Astrocyte of the spinal cord (primary cell): Measurements from ENCODE around the gene ZNF10.

ENCODE experiments used
- DNase-seq: peaks from one replicate; pipeline ENCODE4 v3.0.0; 2011; ENCODE audit warnings: low read depth, low spot score
- H3K4me3 ChIP-seq: 2 replicates; pipeline ENCODE4 v1.5.1; 2011; ENCODE audit warnings: low read depth, mild to moderate bottlenecking, low read length, moderate library complexity
- in situ Hi-C: cut with HindIII; loops from 2 replicates; pipeline ENCODE4 v1.10.0; 2017; ENCODE audit warnings: low sequenced_read_pairs
- TF ChIP-seq, protein P1 (sequence below): IDR thresholded peaks from 2 replicates; pipeline ENCODE4 v1.5.1; 2012; ENCODE audit warnings: low read depth, mild to moderate bottlenecking, low read length, inconsistent platforms

Gene ZNF10

GRCh38 chr12:133204264-133204603 lies 73.8 kb downstream of the ZNF10 start:
- no peak overlapping the region for H3K4me3 ChIP-seq
- no peak for DNase-seq
- in situ Hi-C loops: no loop called here
- TF ChIP-seq, protein P1, sequence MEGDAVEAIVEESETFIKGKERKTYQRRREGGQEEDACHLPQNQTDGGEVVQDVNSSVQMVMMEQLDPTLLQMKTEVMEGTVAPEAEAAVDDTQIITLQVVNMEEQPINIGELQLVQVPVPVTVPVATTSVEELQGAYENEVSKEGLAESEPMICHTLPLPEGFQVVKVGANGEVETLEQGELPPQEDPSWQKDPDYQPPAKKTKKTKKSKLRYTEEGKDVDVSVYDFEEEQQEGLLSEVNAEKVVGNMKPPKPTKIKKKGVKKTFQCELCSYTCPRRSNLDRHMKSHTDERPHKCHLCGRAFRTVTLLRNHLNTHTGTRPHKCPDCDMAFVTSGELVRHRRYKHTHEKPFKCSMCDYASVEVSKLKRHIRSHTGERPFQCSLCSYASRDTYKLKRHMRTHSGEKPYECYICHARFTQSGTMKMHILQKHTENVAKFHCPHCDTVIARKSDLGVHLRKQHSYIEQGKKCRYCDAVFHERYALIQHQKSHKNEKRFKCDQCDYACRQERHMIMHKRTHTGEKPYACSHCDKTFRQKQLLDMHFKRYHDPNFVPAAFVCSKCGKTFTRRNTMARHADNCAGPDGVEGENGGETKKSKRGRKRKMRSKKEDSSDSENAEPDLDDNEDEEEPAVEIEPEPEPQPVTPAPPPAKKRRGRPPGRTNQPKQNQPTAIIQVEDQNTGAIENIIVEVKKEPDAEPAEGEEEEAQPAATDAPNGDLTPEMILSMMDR: no peak

- H3K4me3 ChIP-seq: no peak overlapping the region
- no peak for DNase-seq
- TF ChIP-seq, protein P1: no peak
- in situ Hi-C loops: no loop called here
These were observed 76.0 kb downstream of the ZNF10 start for GRCh38 chr12:133206390-133206789.
